A673 (cell line): ENCODE data around the gene GPR176.

ENCODE experiments used
- EZH2 ChIP-seq: fragments of 200-600 bp; sonication (generic); IDR thresholded peaks from 2 replicates; pipeline ENCODE4 v1.6.1; 2017; ENCODE audit warnings: borderline replicate concordance, low read depth, mild to moderate bottlenecking, mixed read lengths, antibody characterized with exemption, low read length; ENCODE audit not compliant: poor library complexity, severe bottlenecking
- TF ChIP-seq, protein P1 (sequence below): fragments of 300-800, 200-600 bp; sonication (generic); conservative IDR thresholded peaks from 2 replicates; pipeline ENCODE4 v1.5.1; 2017; ENCODE audit warnings: low read depth, mild to moderate bottlenecking, antibody characterized with exemption, low read length, moderate library complexity, mixed read lengths

DNA sequence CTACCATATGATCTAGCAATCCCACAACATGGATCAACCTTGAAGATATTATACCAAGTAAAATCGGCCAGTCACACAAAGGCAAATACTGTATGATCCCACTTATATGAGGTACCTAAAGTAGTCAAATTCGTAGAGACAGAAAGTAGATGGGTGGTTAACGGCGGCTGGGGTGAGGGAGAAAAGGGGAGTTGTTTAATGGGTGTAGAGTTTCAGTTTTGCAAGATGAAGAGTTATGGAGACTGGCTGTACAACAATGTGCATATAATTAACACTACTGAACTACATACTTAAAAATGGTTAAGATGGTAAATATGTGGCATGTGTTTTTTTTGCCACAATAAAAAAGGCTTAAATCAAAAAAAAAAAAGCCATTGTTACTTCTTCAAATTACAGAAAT, 60.4 kb downstream of the GPR176 start:
- TF ChIP-seq, protein P1, sequence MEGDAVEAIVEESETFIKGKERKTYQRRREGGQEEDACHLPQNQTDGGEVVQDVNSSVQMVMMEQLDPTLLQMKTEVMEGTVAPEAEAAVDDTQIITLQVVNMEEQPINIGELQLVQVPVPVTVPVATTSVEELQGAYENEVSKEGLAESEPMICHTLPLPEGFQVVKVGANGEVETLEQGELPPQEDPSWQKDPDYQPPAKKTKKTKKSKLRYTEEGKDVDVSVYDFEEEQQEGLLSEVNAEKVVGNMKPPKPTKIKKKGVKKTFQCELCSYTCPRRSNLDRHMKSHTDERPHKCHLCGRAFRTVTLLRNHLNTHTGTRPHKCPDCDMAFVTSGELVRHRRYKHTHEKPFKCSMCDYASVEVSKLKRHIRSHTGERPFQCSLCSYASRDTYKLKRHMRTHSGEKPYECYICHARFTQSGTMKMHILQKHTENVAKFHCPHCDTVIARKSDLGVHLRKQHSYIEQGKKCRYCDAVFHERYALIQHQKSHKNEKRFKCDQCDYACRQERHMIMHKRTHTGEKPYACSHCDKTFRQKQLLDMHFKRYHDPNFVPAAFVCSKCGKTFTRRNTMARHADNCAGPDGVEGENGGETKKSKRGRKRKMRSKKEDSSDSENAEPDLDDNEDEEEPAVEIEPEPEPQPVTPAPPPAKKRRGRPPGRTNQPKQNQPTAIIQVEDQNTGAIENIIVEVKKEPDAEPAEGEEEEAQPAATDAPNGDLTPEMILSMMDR, result no peak
- no peak for TF ChIP-seq EZH2
